Measurements from ENCODE around the gene WIPF1.

Gene WIPF1, protein sequence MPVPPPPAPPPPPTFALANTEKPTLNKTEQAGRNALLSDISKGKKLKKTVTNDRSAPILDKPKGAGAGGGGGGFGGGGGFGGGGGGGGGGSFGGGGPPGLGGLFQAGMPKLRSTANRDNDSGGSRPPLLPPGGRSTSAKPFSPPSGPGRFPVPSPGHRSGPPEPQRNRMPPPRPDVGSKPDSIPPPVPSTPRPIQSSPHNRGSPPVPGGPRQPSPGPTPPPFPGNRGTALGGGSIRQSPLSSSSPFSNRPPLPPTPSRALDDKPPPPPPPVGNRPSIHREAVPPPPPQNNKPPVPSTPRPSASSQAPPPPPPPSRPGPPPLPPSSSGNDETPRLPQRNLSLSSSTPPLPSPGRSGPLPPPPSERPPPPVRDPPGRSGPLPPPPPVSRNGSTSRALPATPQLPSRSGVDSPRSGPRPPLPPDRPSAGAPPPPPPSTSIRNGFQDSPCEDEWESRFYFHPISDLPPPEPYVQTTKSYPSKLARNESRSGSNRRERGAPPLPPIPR

DNA sequence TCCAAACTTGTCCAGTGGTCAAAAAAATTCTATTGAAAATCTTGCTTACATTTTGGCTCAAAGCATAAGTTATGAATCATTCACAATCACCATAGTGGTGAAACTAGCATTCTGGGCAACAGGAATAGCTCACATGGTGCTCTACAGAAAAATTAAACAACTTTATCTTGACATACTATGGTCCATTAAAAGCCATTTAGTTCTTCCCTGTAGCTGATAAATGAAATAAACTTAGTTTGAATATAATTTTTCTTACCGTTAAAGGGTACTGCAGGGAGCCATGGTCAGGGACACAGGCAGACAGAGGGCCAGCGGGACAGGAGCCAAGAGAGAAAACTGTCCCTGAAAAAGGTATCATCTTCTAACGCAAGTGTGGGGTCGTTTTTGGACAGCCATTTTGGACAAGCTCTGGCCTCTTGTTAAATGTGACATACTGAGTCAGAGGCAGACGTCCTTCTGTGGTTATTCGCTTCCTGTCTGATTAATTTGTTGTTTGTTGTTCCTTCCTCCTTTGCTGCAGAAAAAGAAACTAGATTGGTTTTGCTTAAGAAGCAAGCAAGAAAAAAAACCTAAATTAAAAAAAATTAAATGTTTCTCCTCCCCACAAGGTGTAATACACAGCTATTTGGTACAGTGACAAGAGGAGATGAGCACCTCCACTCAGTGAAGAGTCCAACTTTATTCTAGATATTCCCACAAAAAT lies at the start of gene WIPF1:
Gene WIPF1 (minus strand): TSS at position 460 of the 703 bp plus-strand sequence. CDS start 12,231 bp downstream, outside the sequence.
- DNase-seq: peak; percentile 77

DNA sequence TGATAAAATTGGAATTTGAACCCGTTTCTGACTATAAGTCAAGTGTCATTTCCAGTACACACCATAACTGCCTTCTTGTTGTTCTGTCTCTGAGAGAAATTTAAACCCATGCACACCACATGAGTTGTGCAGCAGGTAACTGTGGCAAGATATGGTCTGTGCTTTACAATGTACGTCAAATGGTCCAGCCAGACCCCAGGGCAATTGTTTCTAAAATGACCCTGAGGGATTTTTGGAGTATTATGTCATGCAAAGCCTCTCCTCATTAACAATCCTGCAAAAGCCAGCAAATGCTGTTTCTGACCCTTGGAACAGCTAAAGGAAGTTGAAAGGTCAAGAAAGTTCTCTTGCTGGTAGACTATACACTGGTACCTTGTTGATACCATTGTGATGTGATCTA lies 47.7 kb upstream of the WIPF1 start:
- DNase-seq: no peak

DNA sequence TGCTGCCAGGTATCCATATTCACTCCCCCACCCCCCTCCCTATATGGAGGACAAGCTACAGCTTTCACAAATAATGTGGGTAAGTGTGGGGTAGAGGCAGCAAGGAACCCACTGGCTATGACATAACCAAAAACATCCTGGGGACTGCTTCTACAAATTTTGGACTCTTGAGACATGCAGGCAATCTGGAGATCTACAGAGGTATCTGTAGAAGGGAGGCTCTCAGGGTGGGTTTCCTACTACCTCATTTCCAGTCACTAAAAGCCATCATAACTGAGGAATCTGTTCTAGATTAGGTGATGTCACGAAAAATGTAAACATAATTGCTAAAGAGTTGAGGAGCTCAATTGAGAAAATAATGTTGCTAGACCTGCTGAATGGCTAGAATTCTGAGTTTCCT lies 46.8 kb upstream of the WIPF1 start:
- DNase-seq: no peak

DNA sequence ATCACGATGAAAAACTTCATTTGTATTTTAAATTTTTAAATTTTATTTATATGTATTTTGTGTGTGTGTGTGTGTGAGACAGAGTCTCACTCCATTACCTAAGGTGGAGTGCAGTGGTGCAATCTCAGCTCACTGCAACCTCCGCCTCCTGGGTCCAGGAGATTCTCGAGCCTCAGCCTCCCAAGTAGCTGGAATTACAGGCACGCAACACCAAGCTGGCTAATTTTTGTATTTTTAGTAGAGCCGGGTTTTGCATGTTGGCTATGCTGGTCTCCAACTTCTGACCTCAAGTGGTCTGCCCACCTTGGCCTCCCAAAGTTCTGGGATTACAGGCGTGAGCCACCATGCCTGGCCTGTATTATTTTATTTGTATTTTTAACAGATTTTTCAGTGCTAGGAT lies 45.8 kb upstream of the WIPF1 start:
- no peak for DNase-seq

DNA sequence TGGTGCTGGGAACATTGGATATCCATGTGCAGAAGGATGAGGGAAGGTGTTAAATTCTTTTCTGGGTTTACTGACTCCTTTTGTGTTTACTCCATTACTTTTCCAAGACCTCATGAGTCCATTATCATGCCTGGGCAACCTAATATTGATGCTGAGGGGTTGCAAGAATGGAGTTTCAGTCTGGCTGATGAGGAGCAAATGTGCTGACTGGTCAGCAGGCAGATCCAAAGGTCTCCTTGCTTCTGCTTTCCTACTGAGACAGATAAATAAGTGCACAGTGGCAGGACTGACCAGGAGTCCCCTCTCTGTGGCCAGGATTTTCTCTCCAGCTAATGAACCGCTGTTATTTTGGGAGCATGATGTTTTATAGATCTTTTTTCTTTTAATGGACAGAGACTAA lies 43.6 kb upstream of the WIPF1 start:
- DNase-seq: no peak

DNA sequence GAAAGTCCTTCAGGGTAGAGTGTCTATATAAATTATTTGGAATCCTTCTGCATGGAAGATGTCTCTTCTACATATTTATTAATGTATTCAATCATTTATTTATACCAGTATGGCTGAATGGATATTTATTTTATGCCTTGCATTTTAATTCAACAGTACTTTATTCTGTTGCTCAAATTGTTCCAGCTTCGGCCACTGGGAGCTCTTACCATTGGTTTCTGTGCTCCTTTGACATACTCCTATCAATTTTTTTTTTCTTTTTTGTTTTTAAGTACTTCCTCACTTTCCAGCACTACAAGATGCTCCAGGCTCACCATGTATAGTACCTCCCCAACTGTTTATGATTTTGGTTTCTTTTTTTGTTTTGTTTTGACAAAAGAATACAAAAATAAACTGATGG lies 39.4 kb upstream of the WIPF1 start:
- peak; percentile 25 for DNase-seq

DNA sequence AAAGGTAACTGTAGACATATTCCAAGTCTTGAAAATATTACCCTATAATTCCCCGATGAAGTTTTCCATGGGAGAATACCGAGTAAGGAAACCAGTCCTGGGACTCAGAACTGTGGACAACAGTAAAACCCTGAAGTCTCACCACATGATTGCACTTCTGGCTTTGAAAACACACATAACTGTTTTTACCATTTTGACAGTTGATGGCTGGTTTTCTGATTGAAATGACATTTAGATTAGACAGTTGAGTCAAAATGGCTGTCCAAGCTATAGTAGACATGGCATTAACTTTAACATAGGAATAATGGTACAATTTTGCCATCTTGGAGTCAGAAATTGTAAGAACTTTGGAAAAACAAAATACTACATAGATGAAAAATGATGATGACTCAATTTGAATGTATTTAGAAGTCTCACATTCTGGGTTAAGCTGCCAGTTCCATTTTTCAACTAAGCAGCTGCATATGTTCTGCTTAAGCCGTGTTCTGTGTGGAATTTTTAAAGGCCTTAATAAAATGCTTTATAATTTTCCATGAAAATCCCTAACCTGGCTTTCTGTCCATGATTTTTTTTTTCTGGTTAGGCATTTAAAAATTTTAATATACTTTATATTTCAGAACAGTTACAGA lies 38.3 kb upstream of the WIPF1 start:
- no peak for DNase-seq

DNA sequence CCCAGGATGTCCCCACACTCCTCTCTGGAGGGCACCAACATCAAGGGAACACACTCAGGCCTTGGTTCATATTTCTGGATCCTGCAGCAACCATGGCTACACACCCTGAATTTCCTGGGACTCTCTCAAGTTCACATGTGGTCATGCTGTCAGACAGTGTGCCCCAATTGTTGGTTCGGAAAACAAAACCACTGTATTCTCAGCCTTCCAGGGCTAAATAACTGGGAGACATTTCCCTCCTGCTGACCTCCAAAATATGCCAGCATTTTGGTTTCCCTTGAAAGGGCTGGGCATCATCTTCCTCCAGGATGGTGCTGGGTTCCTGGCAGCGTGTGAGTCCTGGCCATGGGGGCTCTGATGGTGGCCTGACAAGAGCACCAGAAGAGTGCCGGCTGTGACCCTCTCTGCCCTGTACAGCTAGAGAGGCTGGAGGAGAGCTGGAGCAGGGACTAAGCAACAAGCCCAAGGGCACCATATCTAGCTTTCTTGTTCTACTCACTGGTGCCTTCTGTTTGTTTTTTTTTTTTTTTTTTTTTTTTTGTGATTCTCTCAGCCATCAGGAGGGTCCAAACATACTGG lies 37.5 kb upstream of the WIPF1 start:
- no peak for DNase-seq

DNA sequence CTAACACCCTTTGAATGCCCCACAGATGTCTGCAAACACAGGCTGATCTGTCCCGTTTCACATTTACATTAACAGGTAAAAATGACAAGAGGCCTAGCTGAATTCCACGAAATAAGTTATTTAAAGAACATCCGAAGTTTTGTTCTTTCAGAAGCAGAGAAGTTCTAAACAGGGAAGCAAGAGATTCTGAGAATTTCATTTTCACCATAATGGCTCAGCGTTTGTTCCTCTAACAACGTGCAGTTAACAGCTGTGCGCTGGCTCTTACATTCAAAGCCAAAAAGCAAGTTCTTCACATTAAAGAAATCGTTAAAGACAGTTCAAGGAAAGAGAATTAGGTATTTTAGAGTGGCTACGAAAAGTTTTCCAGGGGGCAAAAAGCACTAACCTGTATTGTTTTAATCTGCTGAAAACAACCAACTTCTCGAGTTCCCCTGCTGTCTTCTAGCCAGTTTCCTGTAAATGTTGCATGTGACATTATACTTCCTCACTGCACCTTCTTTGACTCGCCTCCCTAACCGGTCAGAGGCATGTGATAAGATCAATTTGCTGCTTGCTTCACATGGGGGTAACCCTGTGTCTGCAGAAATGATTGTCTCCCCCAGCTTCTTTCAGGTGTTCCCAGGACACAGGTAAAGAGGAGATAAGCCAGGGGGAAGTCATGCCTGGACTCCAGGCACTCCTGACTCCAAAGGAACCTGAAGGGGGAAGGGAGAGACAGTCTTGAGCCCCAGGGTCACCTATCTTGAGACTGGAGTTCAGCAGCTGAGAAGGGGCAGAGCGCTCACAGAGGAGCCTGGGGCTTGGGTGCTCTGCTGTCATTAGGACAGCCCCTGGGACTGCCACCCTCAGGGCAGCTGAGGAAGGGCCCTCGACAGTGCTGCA lies 36.8 kb upstream of the WIPF1 start:
- DNase-seq: peak; percentile 68

DNA sequence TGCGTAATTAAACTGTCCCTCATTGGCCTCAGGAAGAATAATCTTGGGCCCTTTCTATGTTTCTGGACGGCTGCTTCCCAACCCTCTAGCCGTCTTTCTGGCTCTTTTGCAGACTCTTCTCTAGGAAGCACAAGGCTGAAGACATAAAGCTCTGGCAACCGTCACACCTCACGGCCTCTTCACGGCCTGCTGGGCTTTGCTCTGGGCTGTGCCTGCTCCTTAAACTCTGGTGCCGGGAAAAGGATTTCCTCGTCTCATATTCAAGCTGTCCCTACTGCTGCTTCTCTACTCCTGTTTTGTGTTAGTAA lies 36.0 kb upstream of the WIPF1 start:
- peak; percentile 49 for DNase-seq

DNA sequence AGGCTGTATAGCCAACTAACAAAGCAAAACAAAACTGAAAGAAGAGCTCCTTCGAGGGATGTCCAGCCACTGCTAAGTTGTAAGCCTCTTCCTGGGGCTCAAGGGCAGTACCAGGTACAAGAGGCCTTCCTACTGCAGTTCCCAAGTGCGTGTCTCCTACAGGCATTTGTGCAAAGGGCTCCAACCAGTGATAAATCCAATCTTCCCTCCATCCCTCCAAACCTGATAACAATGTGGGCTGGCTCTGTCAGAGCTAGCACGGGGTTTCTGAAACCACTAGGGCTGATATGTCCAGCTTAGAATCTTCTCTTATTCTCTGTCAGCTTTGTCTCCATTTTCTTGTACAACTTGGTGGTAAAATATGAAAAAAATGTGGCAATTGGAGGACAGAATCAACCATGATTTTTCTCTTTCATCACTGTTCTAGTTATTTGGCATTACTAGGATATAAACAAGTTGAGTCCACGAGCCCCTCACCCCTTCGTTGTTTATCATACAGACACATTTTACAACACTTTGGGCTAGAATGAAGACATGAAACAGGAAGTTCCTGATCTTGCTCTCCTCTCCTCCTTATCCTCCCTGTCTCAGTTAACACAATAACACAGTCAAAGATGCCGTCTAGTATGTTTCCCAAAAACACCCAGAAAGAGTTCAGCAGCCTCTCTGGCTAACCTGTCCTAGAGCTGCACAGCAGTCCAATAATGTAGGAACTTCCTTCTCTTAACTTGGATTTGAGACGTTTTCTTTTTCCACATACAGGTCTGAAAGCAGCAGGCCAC lies 35.4 kb upstream of the WIPF1 start:
- DNase-seq: peak; percentile 55

DNA sequence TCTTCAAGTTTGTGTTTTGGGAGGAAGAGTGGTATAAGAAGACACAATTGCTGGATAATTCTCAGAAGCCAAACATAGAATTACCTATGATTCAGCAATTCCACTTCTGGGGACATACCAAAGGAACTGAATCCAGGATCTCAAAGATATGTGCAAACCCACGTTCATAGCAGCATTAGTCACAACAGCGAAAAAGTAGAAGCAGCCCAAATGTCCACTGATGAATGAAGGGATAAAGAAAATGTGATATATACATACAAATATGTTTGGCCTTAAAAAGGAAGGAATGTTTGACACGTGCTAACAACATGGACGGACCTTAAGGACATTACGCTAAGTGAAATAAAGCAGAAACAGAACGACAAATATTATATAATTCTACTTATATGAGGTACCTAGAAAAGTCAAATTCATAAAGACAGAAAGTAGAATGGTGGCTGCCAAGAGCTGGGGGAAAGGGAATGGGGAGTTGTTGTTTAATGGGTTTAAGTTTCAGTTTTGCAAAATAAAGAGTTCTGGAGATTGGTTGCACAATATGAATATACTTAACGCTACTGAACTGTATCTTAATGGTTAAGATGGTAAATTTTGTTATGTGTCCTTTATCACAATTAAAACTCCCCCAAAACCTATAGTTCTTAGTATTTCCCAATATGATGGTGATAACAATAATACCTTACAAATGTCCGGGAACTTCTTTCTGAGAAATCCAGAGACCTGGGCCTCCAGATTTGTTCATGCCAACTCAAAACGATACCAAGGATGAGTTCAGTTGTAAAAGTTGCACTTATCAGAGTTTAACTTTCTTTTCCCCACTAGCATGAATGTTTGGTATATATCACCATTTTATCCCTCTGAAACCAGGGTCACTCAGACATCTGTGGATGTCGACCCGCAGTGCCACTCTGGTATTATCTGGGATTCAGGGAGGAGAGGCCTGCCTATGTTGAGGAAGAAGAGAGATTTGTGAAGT lies 33.7 kb upstream of the WIPF1 start:
- no peak for DNase-seq

DNA sequence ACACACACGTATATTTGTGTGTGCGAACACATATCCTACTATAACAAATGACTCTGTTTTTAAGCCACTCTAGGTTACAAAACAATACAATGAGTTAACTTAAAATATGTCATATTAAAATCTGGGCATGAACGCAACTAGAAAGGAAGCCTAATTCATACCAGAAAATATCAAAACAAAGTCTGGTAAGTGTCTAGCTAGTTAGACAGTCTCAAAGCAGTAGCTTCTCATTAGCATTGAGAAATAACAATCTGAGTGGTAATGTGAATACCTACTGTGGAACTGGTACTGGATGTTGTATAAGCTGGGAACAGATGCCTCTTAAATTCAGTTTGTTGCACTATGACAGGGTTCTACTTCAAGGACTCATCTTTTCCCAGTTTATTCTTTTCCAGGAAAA lies 32.5 kb upstream of the WIPF1 start:
- DNase-seq: no peak

DNA sequence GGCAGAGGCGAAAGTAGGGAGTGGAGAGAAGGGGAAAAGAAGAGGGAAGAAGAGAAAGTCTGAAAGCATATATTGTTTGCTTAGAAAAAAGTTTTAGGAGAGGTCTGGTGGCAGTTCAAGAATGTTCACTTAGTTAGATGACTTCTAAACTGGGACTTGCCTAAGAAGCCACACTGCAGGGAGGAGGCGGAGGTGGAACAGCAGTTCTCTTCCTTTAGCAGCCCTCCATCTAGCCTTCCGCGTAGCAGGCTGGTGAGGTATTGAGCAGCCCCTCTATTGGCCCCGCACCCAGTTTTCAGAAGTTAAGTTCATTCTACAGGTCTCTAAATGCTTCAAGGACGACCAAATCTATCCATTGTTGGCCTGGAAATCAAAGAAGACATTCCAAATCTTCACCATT lies 31.9 kb upstream of the WIPF1 start:
- DNase-seq: no peak

DNA sequence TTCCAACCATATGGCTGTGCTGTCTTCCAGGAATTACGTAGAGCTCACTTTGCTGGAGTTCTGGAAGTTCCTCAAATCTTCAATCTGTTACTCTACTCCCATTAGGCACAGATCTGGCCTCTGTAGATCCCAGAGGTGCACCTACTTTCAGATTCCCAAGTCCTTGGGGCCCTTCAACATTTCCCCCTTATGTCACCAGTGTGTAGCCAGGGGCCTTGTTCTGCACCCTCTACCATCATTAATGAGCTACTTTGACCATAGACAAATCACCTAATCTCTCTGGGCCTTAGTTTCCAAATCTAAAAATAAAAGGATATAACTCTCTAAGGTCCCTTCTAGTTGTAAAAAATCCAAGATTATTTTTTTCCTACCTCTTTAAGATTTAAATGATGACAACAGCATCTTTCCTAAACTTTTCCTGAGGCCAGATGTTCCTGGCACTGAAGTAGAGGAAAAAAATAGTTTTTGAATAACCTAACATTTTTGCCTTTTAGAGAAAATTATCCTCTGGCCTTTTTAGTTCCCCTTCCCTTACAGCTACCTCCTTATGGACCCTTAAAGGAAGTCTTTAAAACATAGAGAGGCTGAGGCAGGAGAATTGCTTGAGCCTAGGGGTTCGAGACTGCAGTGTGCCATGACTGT lies 31.0 kb upstream of the WIPF1 start:
- DNase-seq: no peak

DNA sequence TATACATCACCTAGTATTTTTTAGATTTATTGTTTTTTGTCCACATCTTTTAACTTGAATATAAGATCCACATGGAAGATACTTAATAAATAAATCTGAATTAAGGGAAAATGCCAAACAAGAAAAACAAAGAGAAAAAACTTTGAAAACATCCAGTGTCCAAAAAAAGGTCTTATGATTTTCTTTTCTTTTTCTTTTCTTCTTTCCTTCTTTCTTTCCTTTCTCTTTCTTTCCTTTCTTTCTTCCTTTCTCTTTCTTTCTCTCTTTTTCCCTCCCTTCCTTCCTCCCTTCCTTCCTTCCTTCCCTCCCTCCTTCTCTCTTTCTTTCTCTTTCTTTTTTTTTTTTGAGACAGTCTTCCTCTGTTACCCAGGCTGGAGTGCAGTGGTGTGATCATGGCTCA lies 29.6 kb upstream of the WIPF1 start:
- no peak for DNase-seq

DNA sequence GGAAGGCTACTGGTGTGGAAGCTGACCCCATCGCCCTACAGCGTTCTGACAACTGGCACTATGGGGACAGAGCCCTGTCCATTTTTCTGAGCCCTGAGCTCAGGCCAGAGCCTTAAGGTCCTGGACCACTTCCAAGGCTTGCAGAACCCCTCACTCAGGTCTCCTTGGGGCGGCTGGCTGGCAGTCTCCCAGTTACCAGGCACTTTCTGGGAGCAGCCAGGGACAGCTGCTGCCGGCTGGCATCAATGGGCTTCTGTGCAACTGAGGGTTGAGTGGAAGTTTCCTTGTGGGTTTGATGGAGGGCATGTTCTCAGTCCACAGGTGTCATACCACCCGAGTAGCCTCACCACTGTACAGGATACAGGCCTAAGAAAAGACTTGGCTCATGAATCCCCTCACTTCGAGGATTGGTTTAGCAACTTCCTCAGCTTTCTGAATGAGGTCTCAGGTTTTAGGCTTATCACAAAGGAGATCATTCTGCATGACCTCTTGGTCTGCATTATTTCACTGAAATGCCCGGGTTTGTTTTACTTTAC lies 27.4 kb upstream of the WIPF1 start:
- DNase-seq: no peak

DNA sequence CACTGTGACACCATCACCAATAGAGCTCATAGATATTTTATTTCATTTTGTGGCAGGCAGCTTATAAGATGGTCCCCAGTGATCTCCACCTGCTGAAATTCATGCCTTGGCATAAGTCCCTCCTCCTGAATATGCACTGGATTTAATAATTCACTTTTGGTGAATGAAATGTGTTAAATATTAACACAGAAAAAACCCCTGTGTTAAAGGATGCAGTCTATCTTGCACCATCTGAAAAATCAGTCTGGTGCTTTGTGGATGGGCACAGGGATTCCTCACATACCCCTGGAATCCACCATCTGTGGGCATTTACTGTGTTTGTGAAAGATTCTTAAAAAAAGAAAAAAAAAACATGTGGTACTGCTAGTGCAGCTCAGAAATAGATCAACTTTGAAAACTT lies 26.1 kb upstream of the WIPF1 start:
- no peak for DNase-seq

DNA sequence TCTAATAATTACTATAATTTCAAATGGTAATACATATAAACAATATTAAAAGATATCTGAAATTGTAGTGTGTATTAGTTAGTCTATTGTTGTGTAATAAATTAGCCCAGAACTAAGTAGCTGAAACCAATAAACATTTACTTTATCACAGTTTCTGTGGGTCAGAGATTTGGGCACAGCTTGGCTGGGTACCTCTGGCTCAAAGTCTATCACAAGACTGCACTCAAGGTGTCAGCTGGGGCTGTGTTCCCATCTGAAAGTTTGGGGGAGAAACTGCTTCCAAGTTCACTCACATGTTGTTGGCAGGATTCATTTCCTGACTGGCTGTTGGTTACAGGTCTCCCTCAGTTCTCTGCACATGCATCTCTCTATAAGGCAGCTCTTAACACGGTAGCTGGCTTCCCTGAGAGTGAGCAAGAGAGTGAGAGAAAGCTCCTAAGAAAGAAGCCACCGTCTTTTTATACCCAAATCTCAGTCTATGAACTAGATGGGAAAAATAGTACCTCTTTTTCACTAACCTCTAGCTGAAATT lies 25.6 kb upstream of the WIPF1 start:
- DNase-seq: no peak
